ENCODE results near the gene GSPT1. TPM values are rescaled to one million over a fixed set of nuclear protein-coding genes. Genes with fewer than 3 reads are reported as not detected.
"Not testable (repeated sequence)": the region's sequence is repeated elsewhere in the genome, so short reads cannot be mapped to it uniquely, and the experiment has no call there.

The GSPT1 gene
- total RNA-seq, 2 experiments from 2014 or later, result 54.3 to 146 TPM

GRCh38 chr16:11957591-11958395 is 42.0 kb upstream of the GSPT1 start:
- no peak overlapping the region for H3K4me2 ChIP-seq (ENCODE audit: low read length)
- DNase-seq (ENCODE audit: low spot score), result no peak
- TF ChIP-seq CTCF (conservative IDR thresholded peaks at IDR 0.05; ENCODE audit: low read length) (no peak), EZH2phosphoT487 (IDR thresholded peaks at IDR 0.05; ENCODE audit: borderline replicate concordance, low read depth, low read length) (no peak)
- peaks cover 42% of the 10 kb centered on the region for H3K4me1 ChIP-seq (ENCODE audit: insufficient read depth, low read length, poor library complexity, severe bottlenecking)
- H3K79me2 ChIP-seq (ENCODE audit: insufficient read depth, low read depth, low read length), result no peaks in the 10 kb centered on the region
- H3K27ac ChIP-seq (ENCODE audit: low read depth, low read length, poor library complexity, severe bottlenecking), result no peak overlapping the region
- H3K9me3 ChIP-seq (ENCODE audit: low read length), result no peaks in the 10 kb centered on the region
- no TSS peak for BruUV-seq (replicated peaks)
- no peak overlapping the region for H2AFZ ChIP-seq (ENCODE audit: low read length)
- H3K4me3 ChIP-seq (ENCODE audit: low read depth, low read length, poor library complexity, severe bottlenecking), result no peak overlapping the region
- H3K9me2 ChIP-seq (ENCODE audit: insufficient read depth, low read length), result no peaks in the 10 kb centered on the region
- intact Hi-C loops (cut with micrococcal nuclease; ENCODE audit: unreplicated experiment), result no loop called here
- no peaks in the 10 kb centered on the region for H4K20me1 ChIP-seq (ENCODE audit: insufficient read depth, low read length)
- ChIA-PET CTCF (ENCODE audit: unreplicated experiment) (no interaction called here), POLR2A (interaction anchor here (0.7 to 1.7 kb wide), 5 partner anchors 9 to 239 kb away, joined by 3 to 11 read pairs (median 3); no protein-coding TSS in a partner anchor)
- no peaks in the 10 kb centered on the region for H3K36me3 ChIP-seq (ENCODE audit: insufficient read depth, low read length)

GRCh38 chr16:11956558-11956957 is 40.8 kb upstream of the GSPT1 start:
- no peaks in the 10 kb centered on the region for H3K79me2 ChIP-seq (ENCODE audit: insufficient read depth, low read depth, low read length)
- H3K9me2 ChIP-seq (ENCODE audit: insufficient read depth, low read length), result no peaks in the 10 kb centered on the region
- intact Hi-C loops (cut with micrococcal nuclease; ENCODE audit: unreplicated experiment), result no loop called here
- TF ChIP-seq CTCF (conservative IDR thresholded peaks at IDR 0.05; ENCODE audit: low read length), result no peak
- no peak for TF ChIP-seq EZH2phosphoT487 (IDR thresholded peaks at IDR 0.05; ENCODE audit: borderline replicate concordance, low read depth, low read length)
- no peaks in the 10 kb centered on the region for H3K9me3 ChIP-seq (ENCODE audit: low read length)
- no peak overlapping the region for H3K4me3 ChIP-seq (ENCODE audit: low read depth, low read length, poor library complexity, severe bottlenecking)
- DNase-seq (ENCODE audit: low spot score), result no peak
- no peak overlapping the region for H3K4me2 ChIP-seq (ENCODE audit: low read length)
- ChIA-PET CTCF (ENCODE audit: unreplicated experiment) (no interaction called here), POLR2A (no interaction called here)
- H4K20me1 ChIP-seq (ENCODE audit: insufficient read depth, low read length), result no peaks in the 10 kb centered on the region
- no peak overlapping the region for H2AFZ ChIP-seq (ENCODE audit: low read length)
- H3K27ac ChIP-seq (ENCODE audit: low read depth, low read length, poor library complexity, severe bottlenecking), result no peak overlapping the region
- no TSS peak for BruUV-seq (replicated peaks)
- H3K4me1 ChIP-seq (ENCODE audit: insufficient read depth, low read length, poor library complexity, severe bottlenecking), result peaks cover 32% of the 10 kb centered on the region
- H3K36me3 ChIP-seq (ENCODE audit: insufficient read depth, low read length), result no peaks in the 10 kb centered on the region

DNA sequence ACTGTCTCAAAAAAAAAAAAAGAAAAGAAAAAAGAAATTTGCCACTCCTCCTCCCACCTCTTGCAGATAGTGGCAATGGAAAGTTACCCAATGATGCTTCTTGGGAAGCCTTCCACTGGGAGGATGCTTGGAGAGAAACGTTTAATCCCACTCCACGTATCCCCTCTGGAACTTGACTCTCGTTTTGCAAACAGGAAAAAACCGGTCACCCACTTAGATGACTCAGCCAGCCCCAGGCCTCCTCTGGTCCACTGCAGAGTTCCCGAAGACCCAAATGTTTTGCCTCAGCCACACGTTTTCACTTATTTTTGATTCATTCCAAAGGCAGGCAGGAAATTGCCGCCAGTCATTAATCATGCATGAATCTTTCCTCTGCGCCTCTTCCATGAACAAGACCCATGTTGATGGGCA is 40.0 kb upstream of the GSPT1 start:
- Histone ChIP-seq H3K36me3 (ENCODE audit: insufficient read depth, low read length) (no peaks in the 10 kb centered on the region), H3K4me3 (ENCODE audit: low read depth, low read length, poor library complexity, severe bottlenecking) (no peak overlapping the region), H3K9me3 (ENCODE audit: low read length) (no peaks in the 10 kb centered on the region), H3K9me2 (ENCODE audit: insufficient read depth, low read length) (no peaks in the 10 kb centered on the region), H4K20me1 (ENCODE audit: insufficient read depth, low read length) (no peaks in the 10 kb centered on the region), H3K27ac (ENCODE audit: low read depth, low read length, poor library complexity, severe bottlenecking) (no peak overlapping the region), H3K4me1 (ENCODE audit: insufficient read depth, low read length, poor library complexity, severe bottlenecking) (peaks cover 26% of the 10 kb centered on the region), H3K79me2 (ENCODE audit: insufficient read depth, low read depth, low read length) (no peaks in the 10 kb centered on the region), H2AFZ (ENCODE audit: low read length) (no peak overlapping the region), H3K4me2 (ENCODE audit: low read length) (no peak overlapping the region)
- DNase-seq (ENCODE audit: low spot score), result no peak
- intact Hi-C loops (cut with micrococcal nuclease; ENCODE audit: unreplicated experiment), result no loop called here
- POLR2A ChIA-PET, result interaction anchor here (0.7 kb wide), 1 partner anchor 364 kb away, joined by 4 read pairs; no protein-coding TSS in a partner anchor
- CTCF ChIA-PET (ENCODE audit: unreplicated experiment), result no interaction called here
- no TSS peak for BruUV-seq (replicated peaks)
- TF ChIP-seq EZH2phosphoT487 (IDR thresholded peaks at IDR 0.05; ENCODE audit: borderline replicate concordance, low read depth, low read length), result no peak
- no peak for TF ChIP-seq CTCF (conservative IDR thresholded peaks at IDR 0.05; ENCODE audit: low read length)

DNA sequence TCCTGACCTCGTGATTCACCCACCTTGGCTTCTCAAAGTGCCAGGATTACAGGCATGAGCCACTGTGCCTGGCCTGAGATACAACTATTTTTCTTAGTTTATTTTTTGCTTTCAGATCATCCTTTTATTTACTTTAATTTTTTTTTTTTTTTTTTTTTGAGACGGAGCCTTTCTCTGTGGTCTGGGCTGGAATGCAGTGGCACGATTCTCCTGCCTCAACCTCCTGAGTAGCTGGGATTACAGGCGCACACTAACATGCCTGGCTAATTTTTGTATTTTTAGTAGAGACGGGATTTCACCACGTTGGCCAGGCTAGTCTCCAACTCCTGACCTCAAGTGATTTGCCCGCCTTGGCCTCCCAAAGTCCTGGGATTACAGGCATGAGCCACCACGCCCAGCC is 37.8 kb upstream of the GSPT1 start:
- H3K4me3 ChIP-seq (ENCODE audit: low read depth, low read length, poor library complexity, severe bottlenecking); DNase-seq (ENCODE audit: low spot score); H4K20me1 ChIP-seq (ENCODE audit: insufficient read depth, low read length); H3K36me3 ChIP-seq (ENCODE audit: insufficient read depth, low read length); H3K79me2 ChIP-seq (ENCODE audit: insufficient read depth, low read depth, low read length); BruUV-seq (replicated peaks); H3K9me3 ChIP-seq (ENCODE audit: low read length); H3K4me2 ChIP-seq (ENCODE audit: low read length); CTCF ChIA-PET (ENCODE audit: unreplicated experiment); H3K27ac ChIP-seq (ENCODE audit: low read depth, low read length, poor library complexity, severe bottlenecking); POLR2A ChIA-PET; H2AFZ ChIP-seq (ENCODE audit: low read length); H3K9me2 ChIP-seq (ENCODE audit: insufficient read depth, low read length); intact Hi-C loops (cut with micrococcal nuclease; ENCODE audit: unreplicated experiment): not testable (repeated sequence)
- H3K4me1 ChIP-seq (ENCODE audit: insufficient read depth, low read length, poor library complexity, severe bottlenecking), result peaks cover 20% of the 10 kb centered on the region
